Ramos (cell line): Measurements from ENCODE around the gene PARN.
"Not testable (repeated sequence)": the region's sequence is repeated elsewhere in the genome, so short reads cannot be mapped to it uniquely, and the experiment has no call there.

ENCODE experiments used
- in situ Hi-C: fragments of 300-500 bp; cut with MboI; formaldehyde crosslinking; loops from one replicate; pipeline ENCODE4 v1.14.3; 2022; ENCODE audit warnings: low sequenced_read_pairs; ENCODE audit not compliant: unreplicated experiment

PARN gene, protein sequence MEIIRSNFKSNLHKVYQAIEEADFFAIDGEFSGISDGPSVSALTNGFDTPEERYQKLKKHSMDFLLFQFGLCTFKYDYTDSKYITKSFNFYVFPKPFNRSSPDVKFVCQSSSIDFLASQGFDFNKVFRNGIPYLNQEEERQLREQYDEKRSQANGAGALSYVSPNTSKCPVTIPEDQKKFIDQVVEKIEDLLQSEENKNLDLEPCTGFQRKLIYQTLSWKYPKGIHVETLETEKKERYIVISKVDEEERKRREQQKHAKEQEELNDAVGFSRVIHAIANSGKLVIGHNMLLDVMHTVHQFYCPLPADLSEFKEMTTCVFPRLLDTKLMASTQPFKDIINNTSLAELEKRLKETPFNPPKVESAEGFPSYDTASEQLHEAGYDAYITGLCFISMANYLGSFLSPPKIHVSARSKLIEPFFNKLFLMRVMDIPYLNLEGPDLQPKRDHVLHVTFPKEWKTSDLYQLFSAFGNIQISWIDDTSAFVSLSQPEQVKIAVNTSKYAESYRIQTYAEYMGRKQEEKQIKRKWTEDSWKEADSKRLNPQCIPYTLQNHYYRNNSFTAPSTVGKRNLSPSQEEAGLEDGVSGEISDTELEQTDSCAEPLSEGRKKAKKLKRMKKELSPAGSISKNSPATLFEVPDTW

DNA sequence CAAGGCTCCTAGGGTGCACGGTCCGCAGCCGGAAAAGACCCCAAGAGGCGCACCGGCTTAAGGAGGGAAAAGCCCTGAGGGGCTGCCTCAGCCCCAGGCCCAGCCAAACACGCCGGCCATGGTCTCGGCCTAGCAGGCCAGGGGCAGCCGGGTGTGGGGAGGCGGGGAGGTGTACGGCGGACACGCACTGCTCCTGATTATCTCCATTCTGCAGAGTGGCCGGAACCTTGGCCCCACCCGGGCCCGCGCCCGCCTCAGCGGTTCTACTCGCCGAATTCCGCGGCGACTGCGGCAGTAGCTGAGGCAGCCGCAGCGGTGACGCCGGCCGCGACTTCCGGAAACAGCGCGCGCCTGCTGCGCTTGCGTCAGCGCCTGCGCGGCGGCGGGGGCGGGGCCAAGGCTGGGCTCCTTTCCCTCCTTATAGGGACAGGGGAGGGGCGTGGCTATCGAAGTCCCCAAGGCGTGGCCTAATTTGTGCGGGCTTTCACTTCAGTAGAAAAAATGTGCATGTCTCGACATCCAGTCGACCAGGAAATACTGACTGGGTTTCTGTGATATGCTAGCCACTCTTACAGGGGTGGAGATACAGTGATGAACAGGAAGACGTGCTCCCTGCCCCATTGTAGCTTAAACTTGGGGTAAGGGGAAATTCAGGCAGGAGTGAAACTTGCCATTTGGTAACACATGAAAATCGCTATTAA lies at the start of gene PARN:
Gene PARN, minus strand, starts transcription at position 342 of the 701 bp plus-strand sequence. Its CDS starts 135 bp downstream, at position 207.
- in situ Hi-C loops = no loop called here

DNA sequence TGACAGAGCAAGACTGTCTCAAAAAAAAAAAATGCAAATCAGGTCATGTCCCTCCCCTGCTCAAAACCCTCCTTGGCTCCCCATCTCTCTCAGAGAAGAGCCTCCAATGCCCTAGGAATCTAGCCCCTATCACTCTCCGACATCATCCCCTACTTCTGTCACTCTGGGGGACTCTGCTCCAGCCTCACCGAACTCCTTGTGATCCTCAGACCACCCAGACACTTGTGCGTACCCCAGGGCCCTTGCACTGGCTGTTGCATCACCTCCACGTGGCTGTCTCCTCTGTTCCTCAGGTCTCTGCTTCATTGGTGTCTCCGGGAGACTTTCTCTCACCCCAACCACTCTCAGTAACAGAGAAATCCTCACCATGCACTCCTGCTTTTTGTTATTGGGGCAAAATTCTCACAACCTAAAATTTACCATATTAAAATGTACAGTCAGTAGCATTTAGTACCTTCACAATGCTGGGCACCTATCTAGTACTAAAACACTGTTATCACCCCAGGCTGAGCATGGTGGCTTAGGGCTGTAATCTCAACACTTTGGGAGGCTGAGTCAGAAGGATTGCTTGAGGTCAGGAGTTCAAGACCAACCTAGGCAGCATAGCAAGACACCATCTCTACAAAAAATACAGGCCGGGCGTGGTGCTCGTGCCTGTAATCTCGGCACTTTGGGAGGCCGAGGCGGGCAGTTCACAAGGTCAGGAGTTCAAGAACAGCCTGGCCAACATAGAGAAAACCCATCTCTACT lies 48.9 kb upstream of the PARN start:
- in situ Hi-C loops = no loop called here

DNA sequence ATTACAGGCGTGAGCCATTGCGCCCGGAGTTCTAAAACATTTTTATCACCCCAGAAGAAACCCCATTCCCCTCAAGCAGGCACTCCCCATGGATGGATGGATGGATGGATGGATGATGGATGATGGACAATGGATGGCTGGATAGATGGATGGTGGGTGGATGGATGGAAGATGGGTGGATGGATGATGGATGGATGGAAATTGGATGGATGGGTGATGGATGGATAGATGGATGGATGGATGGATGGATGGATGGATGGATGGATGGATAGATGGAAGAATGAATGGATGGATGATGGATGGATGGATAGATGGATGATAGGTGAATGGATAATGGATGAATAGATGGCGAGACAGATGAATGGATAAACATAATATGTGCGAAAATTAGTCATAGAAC lies 47.6 kb upstream of the PARN start:
- in situ Hi-C loops = no loop called here

DNA sequence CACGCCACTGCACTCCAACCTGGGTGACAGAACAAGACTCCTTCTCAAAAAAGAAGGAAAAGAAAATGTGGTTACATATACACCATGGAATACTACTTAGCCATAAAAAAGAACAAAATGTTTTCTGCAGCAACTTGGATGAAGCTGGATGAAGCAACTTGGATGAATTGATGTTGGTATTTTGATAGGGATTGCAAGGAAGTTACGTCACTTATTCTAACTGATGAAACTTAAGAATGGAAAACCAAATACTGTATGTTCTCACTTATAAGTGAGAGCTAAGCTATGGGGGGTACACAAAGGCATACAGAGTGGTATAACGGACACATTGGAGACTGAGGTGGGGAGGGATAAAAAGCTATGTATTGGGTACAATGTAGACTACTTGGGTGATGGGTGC lies 46.6 kb upstream of the PARN start:
- in situ Hi-C loops = no loop called here

DNA sequence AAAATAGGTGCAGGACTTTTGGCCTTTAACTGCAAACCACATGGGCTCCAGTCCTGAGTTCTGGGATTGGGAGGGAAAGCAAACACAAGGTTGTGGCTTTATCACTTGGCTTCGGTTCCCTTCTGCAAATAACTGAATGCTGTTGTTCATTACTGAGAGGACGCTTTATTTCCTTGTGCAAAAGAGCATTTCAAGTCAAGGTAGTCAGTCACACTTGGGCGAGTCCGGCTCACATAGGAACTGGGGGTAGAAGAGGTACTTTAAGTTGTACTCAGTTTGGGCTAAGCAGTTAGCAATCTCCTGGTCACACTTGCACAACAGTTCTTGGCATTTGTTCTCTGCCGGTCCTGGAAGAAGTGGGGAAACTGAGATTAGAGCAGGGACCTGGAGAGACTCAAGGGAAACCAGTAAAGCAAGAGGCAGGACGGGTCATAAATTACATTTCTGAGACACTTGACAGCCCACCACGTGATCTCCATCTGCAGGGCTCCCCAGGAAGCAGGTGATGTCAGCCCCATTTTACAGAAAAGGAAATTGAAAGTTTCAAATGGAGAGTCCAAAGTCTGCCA lies 42.4 kb upstream of the PARN start:
- in situ Hi-C loops = no loop called here

DNA sequence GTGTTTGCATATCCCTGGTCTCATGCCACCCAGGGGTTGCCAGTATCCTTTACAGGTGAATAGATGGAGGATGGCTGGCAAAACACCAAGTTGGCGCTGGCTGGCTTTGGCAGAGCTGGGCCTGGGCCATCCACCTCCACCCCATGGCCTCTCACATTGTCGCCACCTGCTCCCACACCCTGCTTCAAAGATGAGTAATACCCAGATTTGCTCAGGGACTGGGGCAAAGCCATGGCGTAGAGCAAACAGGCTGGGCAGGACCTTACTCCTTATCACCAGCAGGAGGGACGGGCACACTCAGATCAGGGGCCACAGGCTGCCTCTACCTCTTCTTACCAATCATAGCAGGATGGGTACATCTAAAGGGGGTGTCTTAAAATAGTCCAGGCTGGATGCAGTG lies 39.7 kb upstream of the PARN start:
- in situ Hi-C loops = no loop called here

DNA sequence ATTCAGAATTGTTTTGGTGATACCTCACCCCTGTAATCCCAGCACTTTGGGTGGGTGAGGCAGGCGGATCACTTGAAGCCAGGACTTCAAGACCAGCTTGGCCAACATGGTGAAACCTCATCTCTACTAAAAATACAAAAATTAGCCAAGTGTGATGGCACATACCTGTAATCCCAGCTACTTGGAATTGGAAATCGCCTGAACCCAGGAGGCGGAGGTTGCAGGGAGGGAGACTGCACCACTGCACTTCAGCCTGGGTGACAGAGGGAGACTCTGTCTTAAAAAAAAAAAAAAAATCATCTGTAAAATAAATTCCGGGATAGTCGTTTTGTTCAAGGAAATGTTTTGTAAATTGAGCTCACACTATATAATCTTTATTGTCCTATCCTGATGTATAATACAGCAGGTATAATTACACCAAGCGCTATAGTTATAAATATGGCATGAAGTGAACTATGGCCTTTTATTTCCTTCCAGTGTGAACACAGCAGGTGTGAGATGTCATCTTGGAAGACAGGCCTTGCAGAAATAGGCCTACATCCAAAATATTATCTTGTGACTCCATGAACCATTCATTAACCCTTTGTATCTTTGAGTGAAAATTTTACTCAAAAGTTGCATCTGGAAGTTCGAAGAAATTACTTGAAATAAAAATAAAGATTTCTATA lies 38.6 kb upstream of the PARN start:
- in situ Hi-C loops = no loop called here

DNA sequence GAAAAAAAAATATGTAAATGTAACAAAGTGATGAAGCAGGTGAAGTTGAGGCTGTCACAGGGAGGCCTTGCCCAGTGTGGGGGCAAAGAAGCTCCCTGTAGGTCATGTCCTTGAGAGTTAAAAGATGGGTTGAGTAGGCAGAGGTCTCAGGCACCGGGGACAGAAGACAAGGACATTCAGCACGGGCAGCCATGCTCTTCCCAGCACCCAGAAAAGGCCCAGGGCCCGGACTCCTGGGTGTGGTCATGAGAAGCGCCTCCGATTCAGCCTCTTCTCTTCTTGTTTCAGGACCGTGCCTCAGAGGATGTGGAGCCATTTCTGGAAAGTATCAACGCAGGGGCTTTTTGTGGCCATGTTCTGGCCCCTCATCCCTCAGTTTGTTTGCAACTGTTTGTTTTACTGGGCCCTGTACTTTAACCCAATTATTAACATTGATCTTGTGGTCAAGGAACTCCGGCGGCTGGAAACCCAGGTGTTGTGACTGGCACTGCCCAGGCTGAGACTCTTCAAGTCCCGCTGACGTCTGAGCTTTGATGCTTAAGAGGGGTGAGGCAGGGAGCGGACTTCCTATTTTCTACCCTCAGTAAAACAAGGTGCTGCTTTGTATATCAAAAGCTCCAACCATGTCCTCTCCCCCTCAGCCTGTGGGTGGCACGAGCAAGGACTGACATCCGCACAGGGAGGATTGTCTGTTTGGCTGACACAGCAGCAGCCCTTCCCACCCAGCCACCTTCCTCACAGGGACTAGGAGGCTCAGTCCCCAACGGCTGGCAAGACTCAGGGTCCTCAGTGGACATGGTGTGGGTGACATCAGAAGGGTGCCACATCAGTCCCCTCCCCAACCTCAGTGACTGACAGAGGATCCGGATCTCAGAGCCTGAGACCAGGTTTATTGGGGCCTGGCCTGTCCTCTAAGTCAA lies 37.5 kb upstream of the PARN start:
- in situ Hi-C loops = no loop called here

DNA sequence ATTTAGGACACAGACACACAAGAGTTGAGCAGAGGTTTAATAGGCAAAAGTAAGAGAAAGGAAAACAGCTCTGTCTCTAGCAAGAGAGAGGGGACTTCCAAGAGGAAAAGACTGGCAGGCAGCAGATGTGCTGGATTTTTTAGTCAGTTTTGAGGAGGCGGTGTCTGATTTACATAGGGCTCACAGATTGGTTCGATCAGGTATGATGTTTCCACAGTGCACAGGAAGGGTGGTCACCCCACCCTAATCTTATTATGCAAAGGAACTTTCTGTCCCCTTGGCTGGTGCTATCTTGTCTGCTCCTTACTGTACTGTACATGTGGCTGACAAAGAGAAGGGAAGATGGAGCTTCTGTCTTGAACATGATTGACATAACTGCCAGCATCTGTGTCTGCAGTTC lies 28.0 kb upstream of the PARN start:
- in situ Hi-C loops = no loop called here

DNA sequence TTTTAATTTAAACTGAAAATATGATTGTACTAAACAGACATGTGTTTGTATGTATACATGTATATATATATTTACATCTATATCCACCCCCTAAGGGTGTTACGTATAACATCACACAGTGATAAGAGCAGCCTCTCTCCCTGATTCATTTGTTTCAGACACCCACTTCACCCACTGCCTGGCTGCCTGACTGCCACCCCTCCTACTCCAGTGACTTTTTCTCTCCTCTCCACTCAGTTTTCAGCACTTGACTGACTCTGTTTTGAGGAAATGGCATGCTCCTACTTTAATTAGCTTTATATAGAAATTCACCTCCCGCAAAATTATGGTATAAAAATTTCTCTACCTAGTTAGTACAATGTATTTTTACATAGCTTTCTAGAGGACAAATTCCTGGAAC lies 22.7 kb upstream of the PARN start:
- in situ Hi-C loops = no loop called here

DNA sequence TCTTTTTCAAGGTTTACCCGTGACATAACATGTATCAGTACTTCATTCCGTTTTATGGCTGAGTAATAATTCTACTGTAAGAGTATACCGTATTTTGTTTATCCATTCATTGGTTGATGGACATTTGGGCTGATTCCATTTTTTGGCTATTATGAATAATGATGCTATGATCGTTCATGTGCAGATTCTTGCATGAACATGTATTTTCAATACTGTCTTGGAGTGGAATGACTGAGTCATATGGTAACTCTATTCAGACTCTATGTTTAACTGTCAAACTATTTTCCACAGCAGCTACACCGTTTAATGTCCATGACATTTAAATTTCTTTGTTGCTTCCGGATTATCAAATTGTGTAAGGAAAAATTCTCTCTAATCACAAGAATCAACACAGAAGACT lies 20.6 kb upstream of the PARN start:
- in situ Hi-C loops = no loop called here

DNA sequence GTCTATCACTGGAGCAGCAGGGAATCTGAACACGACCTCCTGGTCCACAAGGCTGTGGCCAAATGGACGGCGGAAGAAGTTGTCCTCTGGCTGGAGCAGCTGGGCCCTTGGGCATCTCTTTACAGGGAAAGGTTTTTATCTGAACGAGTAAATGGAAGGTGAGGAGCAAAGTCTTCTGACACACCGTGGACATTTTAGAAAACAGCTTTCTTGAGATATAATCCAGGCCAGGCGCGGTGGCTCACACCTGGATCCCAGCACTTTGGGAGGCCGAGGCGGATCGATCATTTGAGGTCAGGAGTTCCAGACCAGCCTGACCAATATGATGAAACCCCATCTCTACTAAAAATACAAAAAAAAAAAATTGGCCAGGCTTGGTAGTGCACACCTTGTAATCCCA lies 19.8 kb upstream of the PARN start:
- in situ Hi-C loops = no loop called here

DNA sequence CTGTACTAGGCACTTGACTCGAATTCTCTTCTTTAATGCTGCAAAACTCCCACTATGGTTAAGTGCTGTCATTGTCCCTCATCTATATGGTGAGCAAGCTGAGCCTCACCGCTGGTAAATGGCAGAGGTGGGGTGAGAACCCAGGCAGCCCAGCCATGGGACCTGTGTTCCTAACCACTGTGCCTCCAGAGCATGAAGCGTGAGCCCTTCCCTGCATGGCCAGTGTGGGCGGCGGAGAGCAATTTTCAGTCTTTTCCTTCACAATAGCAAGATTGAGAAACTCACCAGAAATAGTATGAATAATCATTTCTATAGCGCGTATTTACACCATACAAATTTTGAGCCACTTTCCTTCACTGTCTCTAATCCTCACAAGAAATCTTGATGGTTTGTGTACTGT lies 11.9 kb upstream of the PARN start:
- in situ Hi-C loops = no loop called here

DNA sequence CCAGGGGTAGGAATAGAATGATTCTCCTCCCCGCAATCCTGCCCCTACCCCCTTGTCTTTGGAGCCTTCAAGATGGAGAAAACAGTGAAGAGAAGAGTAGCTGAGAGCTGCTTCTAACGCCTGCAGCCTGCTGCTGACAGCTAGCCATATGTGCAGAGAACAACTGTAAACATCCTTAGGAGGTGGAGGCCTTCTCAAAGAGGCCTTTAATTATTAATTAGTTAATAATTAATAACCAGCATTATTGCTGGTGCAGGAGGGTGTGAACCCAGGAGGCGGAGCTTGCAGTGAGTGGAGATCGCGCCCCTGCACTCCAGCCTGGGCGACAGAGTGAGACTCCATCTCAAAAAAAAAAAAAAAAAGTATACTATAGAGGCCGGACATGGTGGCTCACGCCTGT lies 11.1 kb upstream of the PARN start:
- in situ Hi-C loops = no loop called here

DNA sequence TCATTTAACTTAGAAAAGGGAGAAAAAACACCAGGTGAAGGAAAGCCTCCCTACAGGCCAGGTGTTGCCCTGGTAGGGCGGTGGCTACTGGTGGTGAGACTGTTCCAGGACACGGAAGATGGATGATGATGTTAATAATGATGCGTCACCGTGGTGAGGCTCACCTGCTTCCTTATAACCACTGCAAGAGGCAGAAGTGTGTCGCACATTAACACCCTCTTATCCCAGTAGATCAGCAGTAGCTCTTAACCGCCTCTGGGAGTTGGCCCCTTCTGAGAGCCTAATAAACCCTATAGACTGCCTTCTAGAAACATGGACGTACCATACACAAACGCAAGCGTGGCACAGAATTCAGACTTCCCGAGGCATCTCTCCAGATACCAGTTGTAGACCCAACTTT lies 10.5 kb upstream of the PARN start:
- in situ Hi-C loops = no loop called here

DNA sequence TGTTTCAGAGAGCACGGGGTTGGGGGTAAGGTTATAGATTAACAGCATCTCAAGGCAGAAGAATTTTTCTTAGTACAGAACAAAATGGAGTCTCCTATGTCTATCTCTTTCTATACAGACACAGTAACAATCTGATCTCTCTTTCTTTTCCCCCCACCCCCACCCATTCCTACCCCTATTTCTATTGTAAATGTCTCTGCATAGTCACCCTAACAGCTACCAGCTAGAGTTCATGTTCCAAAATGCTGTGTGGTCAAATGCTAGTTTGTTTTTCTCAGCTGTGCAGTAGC lies 6.8 kb upstream of the PARN start:
- in situ Hi-C loops = not testable (repeated sequence)

DNA sequence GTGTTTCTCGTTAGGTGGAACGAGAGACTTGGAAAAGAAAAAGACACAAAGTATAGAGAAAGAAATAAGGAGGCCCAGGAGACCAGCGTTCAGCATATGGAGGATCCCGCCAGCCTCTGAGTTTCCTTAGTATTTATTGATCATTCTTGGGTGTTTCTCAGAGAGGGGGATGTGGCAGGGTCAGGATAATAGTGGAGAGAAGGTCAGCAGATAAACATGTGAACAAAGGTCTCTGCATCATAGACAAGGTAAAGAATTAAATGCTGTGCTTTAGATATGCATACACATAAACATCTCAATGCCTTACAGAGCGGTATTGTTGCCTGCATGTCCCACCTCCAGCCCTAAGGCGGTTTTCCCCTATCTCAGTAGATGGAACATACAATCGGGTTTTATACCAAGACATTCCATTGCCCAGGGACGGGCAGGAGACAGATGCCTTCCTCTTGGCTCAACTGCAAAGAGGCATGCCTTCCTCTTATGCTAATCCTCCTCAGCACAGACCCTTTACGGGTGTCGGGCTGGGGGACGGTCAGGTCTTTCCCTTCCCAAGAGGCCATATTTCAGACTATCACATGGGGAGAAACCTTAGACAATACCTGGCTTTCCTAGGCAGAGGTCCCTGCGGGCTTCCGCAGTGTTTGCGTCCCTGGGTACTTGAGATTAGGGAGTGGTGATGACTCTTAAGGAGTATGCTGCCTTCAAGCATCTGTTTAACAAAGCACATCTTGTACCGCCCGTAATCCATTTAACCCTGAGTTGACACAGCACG lies 6.3 kb upstream of the PARN start:
- in situ Hi-C loops = not testable (repeated sequence)

DNA sequence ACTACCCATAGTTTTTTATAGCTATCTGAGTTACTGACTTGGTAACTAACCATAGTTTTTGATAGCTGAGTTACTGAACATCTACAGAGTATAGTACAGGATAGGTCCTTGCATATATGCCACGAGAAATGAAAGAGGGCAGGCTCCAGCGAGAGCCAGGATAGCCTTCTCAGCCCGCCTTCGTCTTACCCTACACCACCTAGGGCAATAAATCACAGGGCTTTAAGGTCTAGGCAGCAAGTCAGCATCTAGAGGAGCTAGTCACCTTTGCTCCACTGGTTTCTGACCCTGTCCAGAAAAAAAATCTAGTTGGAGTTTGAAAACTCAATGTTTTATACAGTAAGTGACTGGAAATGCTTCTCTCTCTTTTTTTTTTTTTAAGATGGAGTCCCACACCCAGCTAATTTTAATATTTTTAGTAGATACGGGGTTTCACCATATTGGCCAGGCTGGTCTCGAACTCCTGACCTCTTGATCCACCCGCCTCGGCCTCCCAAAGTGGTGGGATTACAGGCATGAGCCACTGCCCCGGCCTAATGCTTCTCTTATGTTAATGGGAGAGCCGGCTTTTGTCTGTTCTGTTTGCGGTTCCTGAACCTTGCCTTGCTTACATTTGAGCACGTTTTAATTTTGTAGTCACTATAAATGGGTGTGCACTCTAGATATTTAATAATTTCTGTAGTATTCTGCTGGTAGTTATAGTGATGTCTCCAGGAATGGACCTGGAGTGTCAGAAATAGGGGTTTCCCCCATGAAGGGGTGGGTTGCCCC lies 5.5 kb upstream of the PARN start:
- in situ Hi-C loops = no loop called here
